Measurements from ENCODE around the gene P2RX1.

Gene P2RX1

DNA sequence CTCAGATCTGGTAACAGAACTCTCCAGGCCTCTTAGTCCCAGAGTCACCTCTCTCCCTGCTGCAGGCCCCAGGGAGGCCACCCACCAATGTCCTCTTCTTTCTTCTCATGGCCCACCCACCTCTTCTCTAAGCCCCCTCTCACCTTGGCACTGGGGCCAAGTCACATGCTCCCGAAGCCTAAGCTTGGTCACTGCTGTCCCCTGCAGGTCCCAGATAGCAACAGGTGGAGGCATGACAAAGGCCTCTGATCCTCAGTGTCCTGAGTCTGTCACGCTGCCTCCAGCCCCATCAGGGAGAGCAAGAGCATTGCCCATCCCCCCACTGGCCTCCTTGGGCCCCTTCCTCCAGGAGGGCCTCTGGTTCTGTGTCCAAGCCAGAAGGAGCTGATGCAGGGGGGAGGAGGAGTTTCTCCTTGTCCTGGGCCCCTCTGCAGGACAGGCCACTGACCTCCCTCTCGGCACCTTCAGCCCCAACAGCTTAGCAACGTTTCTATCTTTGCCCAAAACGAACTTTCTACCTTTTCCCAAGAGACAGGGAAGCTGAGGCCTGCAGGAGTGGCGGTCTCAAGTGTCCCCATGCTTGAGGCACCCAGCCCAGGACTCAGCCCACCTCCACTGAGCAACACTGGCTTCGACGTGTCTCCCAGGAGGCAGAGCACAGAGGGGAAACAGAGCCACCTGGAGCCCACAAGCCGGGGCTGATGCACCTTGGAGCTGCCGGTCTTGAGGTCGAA is 8.6 kb downstream of the P2RX1 start:
- H3K9me3 ChIP-seq (ENCODE audit: control insufficient read depth in 5 of 5, low read length in 5 of 5), result peaks cover 0 to 2% (median 0%) of the 10 kb centered on the region in 5 donors
- H3K4me3 ChIP-seq (ENCODE audit: low read depth in 1 of 5, low read length in 5 of 5), result no peak overlapping the region
- H3K36me3 ChIP-seq (ENCODE audit: control insufficient read depth in 5 of 5, insufficient read depth in 5 of 5, low read length in 5 of 5), result no peaks in the 10 kb centered on the region
- peaks cover 0 to 9% (median 0%) of the 10 kb centered on the region in 5 donors for H3K4me1 ChIP-seq (ENCODE audit: control insufficient read depth in 5 of 5, insufficient read depth in 5 of 5, low read length in 5 of 5)
- H3K27me3 ChIP-seq (ENCODE audit: control insufficient read depth in 5 of 5, insufficient read depth in 4 of 5, low read length in 5 of 5), result peaks cover 0 to 15% (median 4%) of the 10 kb centered on the region in 5 donors
- H3K9ac ChIP-seq (ENCODE audit: low read length in 5 of 5), result no peak overlapping the region
- H3K27ac ChIP-seq (ENCODE audit: low read depth, low read length), result no peak overlapping the region

DNA sequence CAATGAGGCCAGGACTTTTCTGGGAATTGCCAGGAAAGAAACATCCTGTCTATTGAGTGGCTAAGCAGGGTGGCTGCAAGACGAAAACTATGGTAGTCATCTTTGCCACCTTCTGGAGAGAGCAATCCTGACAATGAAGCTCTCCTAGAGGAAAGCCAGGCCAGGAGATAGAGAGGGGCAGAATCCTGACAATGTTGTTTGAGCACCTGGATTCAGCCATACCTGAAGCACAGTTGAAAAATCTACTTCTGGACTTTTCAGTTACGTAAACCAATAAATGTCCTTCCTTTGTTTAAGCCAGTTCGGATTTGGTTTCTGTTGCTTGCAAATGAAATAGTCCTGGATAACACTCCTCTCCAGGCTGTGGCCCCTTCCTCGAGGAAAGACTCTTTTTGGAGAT is 9.4 kb downstream of the P2RX1 start:
- Histone ChIP-seq H3K4me1 (ENCODE audit: control insufficient read depth in 5 of 5, insufficient read depth in 5 of 5, low read length in 5 of 5) (peaks cover 0 to 9% (median 0%) of the 10 kb centered on the region in 5 donors), H3K9me3 (ENCODE audit: control insufficient read depth in 5 of 5, low read length in 5 of 5) (peaks cover 0 to 2% (median 0%) of the 10 kb centered on the region in 5 donors), H3K27ac (ENCODE audit: low read depth, low read length) (no peak overlapping the region), H3K4me3 (ENCODE audit: low read depth in 1 of 5, low read length in 5 of 5) (no peak overlapping the region), H3K36me3 (ENCODE audit: control insufficient read depth in 5 of 5, insufficient read depth in 5 of 5, low read length in 5 of 5) (no peaks in the 10 kb centered on the region), H3K9ac (ENCODE audit: low read length in 5 of 5) (no peak overlapping the region), H3K27me3 (ENCODE audit: control insufficient read depth in 5 of 5, insufficient read depth in 4 of 5, low read length in 5 of 5) (peaks cover 0 to 15% (median 4%) of the 10 kb centered on the region in 5 donors)

GRCh38 chr17:3905017-3905520 is 11.2 kb downstream of the P2RX1 start:
- H3K27ac ChIP-seq (ENCODE audit: low read depth, low read length), result no peak overlapping the region
- H3K36me3 ChIP-seq (ENCODE audit: control insufficient read depth in 5 of 5, insufficient read depth in 5 of 5, low read length in 5 of 5), result no peaks in the 10 kb centered on the region
- H3K9me3 ChIP-seq (ENCODE audit: control insufficient read depth in 5 of 5, low read length in 5 of 5), result no peaks in the 10 kb centered on the region
- no peaks in the 10 kb centered on the region for H3K4me1 ChIP-seq (ENCODE audit: control insufficient read depth in 5 of 5, insufficient read depth in 5 of 5, low read length in 5 of 5)
- H3K4me3 ChIP-seq (ENCODE audit: low read depth in 1 of 5, low read length in 5 of 5), result no peak overlapping the region
- H3K9ac ChIP-seq (ENCODE audit: low read length in 5 of 5), result no peak overlapping the region
- peaks cover 0 to 15% (median 4%) of the 10 kb centered on the region in 5 donors for H3K27me3 ChIP-seq (ENCODE audit: control insufficient read depth in 5 of 5, insufficient read depth in 4 of 5, low read length in 5 of 5)

GRCh38 chr17:3904501-3904900 is 11.8 kb downstream of the P2RX1 start:
- Histone ChIP-seq H3K9me3 (ENCODE audit: control insufficient read depth in 5 of 5, low read length in 5 of 5) (no peaks in the 10 kb centered on the region), H3K4me1 (ENCODE audit: control insufficient read depth in 5 of 5, insufficient read depth in 5 of 5, low read length in 5 of 5) (no peaks in the 10 kb centered on the region), H3K9ac (ENCODE audit: low read length in 5 of 5) (no peak overlapping the region), H3K27ac (ENCODE audit: low read depth, low read length) (no peak overlapping the region), H3K4me3 (ENCODE audit: low read depth in 1 of 5, low read length in 5 of 5) (no peak overlapping the region), H3K36me3 (ENCODE audit: control insufficient read depth in 5 of 5, insufficient read depth in 5 of 5, low read length in 5 of 5) (no peaks in the 10 kb centered on the region), H3K27me3 (ENCODE audit: control insufficient read depth in 5 of 5, insufficient read depth in 4 of 5, low read length in 5 of 5) (peaks cover 0 to 15% (median 4%) of the 10 kb centered on the region in 5 donors)

DNA sequence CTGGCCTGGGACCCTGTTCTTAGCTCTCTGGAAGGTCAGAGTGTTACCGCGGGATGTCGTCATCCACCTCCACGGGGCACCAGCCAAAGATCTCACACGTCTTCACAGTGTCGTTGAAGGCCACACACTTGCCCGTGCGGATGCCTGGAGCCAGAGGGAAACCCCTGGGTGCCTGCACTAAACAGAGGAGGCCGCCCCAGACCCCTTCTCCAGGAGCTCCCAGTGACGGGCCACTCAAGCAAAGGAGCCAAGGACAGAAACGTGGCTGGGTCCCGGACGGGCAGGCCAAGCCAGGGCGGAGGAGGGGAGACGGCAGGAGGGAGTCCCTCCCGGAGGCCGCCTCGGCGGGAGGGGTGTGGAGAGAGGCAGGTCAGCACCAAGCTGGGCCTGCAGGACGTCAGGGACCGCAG is 12.4 kb downstream of the P2RX1 start:
- no peaks in the 10 kb centered on the region for H3K9me3 ChIP-seq (ENCODE audit: control insufficient read depth in 5 of 5, low read length in 5 of 5)
- H3K27me3 ChIP-seq (ENCODE audit: control insufficient read depth in 5 of 5, insufficient read depth in 4 of 5, low read length in 5 of 5), result peaks cover 0 to 15% (median 4%) of the 10 kb centered on the region in 5 donors
- no peaks in the 10 kb centered on the region for H3K4me1 ChIP-seq (ENCODE audit: control insufficient read depth in 5 of 5, insufficient read depth in 5 of 5, low read length in 5 of 5)
- H3K9ac ChIP-seq (ENCODE audit: low read length in 5 of 5), result no peak overlapping the region
- no peak overlapping the region for H3K27ac ChIP-seq (ENCODE audit: low read depth, low read length)
- no peaks in the 10 kb centered on the region for H3K36me3 ChIP-seq (ENCODE audit: control insufficient read depth in 5 of 5, insufficient read depth in 5 of 5, low read length in 5 of 5)
- no peak overlapping the region for H3K4me3 ChIP-seq (ENCODE audit: low read depth in 1 of 5, low read length in 5 of 5)

DNA sequence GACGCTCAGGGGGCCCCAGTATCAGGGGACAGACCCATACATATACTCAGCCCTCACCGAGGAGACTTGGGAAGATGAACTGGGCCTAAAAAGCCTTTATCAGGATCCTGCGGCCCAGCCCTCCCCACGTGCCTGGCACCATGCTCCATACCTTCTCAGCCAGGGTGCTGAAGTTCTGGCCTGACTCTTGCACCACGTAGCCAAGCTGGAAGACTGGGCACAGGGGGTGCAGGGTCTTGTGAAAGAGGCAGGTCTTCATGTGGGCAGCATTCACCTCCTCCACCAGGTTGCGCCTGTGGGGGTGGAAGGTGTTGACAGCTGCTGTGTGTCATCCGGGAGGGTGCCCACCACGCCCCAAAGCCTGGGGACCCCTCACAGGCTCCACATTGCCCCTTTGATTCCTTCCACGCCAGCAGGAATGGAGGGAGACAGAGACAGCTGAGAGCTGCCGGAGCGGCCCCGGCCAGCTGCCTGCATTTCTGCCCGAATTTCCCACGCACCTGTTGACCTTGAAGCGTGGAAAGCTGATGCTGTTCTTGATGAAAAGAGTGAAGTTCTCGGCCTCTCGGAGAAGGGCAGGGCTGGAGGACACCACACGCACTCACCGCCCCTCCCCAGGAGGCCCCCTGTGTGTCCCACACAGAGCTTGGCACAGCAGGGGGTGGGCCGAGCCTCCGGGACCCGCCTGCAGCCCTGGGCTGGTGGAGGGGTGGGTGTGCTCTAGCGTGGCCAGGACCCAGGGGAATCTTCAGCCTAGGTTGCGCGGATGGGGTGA is 13.0 kb downstream of the P2RX1 start:
- H3K27ac ChIP-seq (ENCODE audit: low read depth, low read length), result no peak overlapping the region
- no peak overlapping the region for H3K9ac ChIP-seq (ENCODE audit: low read length in 5 of 5)
- no peak overlapping the region for H3K4me3 ChIP-seq (ENCODE audit: low read depth in 1 of 5, low read length in 5 of 5)
- peaks cover 0 to 15% (median 4%) of the 10 kb centered on the region in 5 donors for H3K27me3 ChIP-seq (ENCODE audit: control insufficient read depth in 5 of 5, insufficient read depth in 4 of 5, low read length in 5 of 5)
- no peaks in the 10 kb centered on the region for H3K4me1 ChIP-seq (ENCODE audit: control insufficient read depth in 5 of 5, insufficient read depth in 5 of 5, low read length in 5 of 5)
- no peaks in the 10 kb centered on the region for H3K9me3 ChIP-seq (ENCODE audit: control insufficient read depth in 5 of 5, low read length in 5 of 5)
- H3K36me3 ChIP-seq (ENCODE audit: control insufficient read depth in 5 of 5, insufficient read depth in 5 of 5, low read length in 5 of 5), result no peaks in the 10 kb centered on the region

- Histone ChIP-seq H3K27me3 (ENCODE audit: control insufficient read depth in 5 of 5, insufficient read depth in 4 of 5, low read length in 5 of 5) (peaks cover 0 to 15% (median 4%) of the 10 kb centered on the region in 5 donors), H3K27ac (ENCODE audit: low read depth, low read length) (no peak overlapping the region)
Observed at GRCh38 chr17:3900646-3901045, 15.6 kb downstream of the P2RX1 start.

DNA sequence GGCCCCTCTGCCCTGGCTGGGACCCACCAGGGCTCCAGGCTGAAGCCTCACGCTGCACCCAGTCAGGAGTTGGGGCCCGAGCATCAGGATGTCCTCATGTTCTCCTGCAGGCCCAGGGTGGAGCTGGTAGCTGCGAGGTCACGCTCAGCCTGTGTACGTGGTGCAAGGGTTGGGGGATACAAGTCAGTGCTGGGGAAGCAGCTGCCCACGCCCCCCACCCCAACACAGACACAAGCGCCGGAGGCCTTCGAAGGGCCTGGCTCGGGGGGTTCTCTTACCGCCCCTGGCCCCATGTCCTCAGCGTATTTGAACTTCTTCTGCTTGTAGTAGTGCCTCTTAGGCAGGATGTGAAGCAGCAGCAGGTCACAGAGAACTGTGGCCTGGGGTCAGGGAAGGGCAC is 18.5 kb downstream of the P2RX1 start:
- Histone ChIP-seq H3K4me1 (ENCODE audit: control insufficient read depth in 5 of 5, insufficient read depth in 5 of 5, low read length in 5 of 5) (peaks cover 6 to 28% (median 25%) of the 10 kb centered on the region in 5 donors), H3K9ac (ENCODE audit: low read length in 5 of 5) (no peak overlapping the region), H3K4me3 (ENCODE audit: low read depth in 1 of 5, low read length in 5 of 5) (no peak overlapping the region), H3K36me3 (ENCODE audit: control insufficient read depth in 5 of 5, insufficient read depth in 5 of 5, low read length in 5 of 5) (no peaks in the 10 kb centered on the region), H3K27ac (ENCODE audit: low read depth, low read length) (no peak overlapping the region), H3K9me3 (ENCODE audit: control insufficient read depth in 5 of 5, low read length in 5 of 5) (no peaks in the 10 kb centered on the region), H3K27me3 (ENCODE audit: control insufficient read depth in 5 of 5, insufficient read depth in 4 of 5, low read length in 5 of 5) (no peaks in the 10 kb centered on the region)

More at GRCh38 chr17:3900646-3901045, 15.6 kb downstream of the P2RX1 start:
- no peaks in the 10 kb centered on the region for H3K9me3 ChIP-seq (ENCODE audit: control insufficient read depth in 5 of 5, low read length in 5 of 5)
- H3K36me3 ChIP-seq (ENCODE audit: control insufficient read depth in 5 of 5, insufficient read depth in 5 of 5, low read length in 5 of 5), result no peaks in the 10 kb centered on the region
- peaks cover 0 to 6% (median 0%) of the 10 kb centered on the region in 5 donors for H3K4me1 ChIP-seq (ENCODE audit: control insufficient read depth in 5 of 5, insufficient read depth in 5 of 5, low read length in 5 of 5)
- no peak overlapping the region for H3K4me3 ChIP-seq (ENCODE audit: low read depth in 1 of 5, low read length in 5 of 5)
- no peak overlapping the region for H3K9ac ChIP-seq (ENCODE audit: low read length in 5 of 5)

- Histone ChIP-seq H3K36me3 (ENCODE audit: control insufficient read depth in 5 of 5, insufficient read depth in 5 of 5, low read length in 5 of 5) (no peaks in the 10 kb centered on the region), H3K9me3 (ENCODE audit: control insufficient read depth in 5 of 5, low read length in 5 of 5) (no peaks in the 10 kb centered on the region), H3K27ac (ENCODE audit: low read depth, low read length) (no peak overlapping the region), H3K9ac (ENCODE audit: low read length in 5 of 5) (no peak overlapping the region), H3K27me3 (ENCODE audit: control insufficient read depth in 5 of 5, insufficient read depth in 4 of 5, low read length in 5 of 5) (no peaks in the 10 kb centered on the region), H3K4me1 (ENCODE audit: control insufficient read depth in 5 of 5, insufficient read depth in 5 of 5, low read length in 5 of 5) (peaks cover 6 to 35% (median 33%) of the 10 kb centered on the region in 5 donors), H3K4me3 (ENCODE audit: low read depth in 1 of 5, low read length in 5 of 5) (no peak overlapping the region)
Observed at GRCh38 chr17:3896968-3897235, 19.4 kb downstream of the P2RX1 start.
